NCI-H1694 treated with DMSO at 0.1 percent for 48 hours (cell line): ENCODE results near the gene ZNF654.
"Not testable (repeated sequence)": the region's sequence is repeated elsewhere in the genome, so short reads cannot be mapped to it uniquely, and the experiment has no call there.

Experiments used
- DNase-seq: peaks from one replicate; lab custom pipeline; 2025; lab: John Stamatoyannopoulos, UW

The ZNF654 gene

GRCh38 chr3:88061746-88062145, 2.7 kb downstream of the ZNF654 start:
- DNase-seq: no peak

- DNase-seq: no peak
These were observed 16.0 kb downstream of the ZNF654 start for GRCh38 chr3:88075072-88075471.

- DNase-seq: no peak
These were observed 16.4 kb downstream of the ZNF654 start for GRCh38 chr3:88075497-88075896.

GRCh38 chr3:88076712-88077111, 17.7 kb downstream of the ZNF654 start:
- DNase-seq: no peak

GRCh38 chr3:88078932-88079331, 19.9 kb downstream of the ZNF654 start:
- DNase-seq: no peak

GRCh38 chr3:88082854-88083253, 23.8 kb downstream of the ZNF654 start:
- no peak for DNase-seq

- no peak for DNase-seq
These were observed 25.0 kb downstream of the ZNF654 start for GRCh38 chr3:88084097-88084501.

- no peak for DNase-seq
These were observed 31.6 kb downstream of the ZNF654 start for GRCh38 chr3:88090681-88091080.

- no peak for DNase-seq
These were observed 33.2 kb downstream of the ZNF654 start for GRCh38 chr3:88092270-88092669.

- DNase-seq: no peak
These were observed 34.2 kb downstream of the ZNF654 start for GRCh38 chr3:88093266-88093665.

GRCh38 chr3:88101142-88101541, 42.1 kb downstream of the ZNF654 start:
- no peak for DNase-seq

- no peak for DNase-seq
These were observed 46.3 kb downstream of the ZNF654 start for GRCh38 chr3:88105325-88105724.

- DNase-seq: no peak
These were observed 53.2 kb downstream of the ZNF654 start for GRCh38 chr3:88112289-88112688.

- no peak for DNase-seq
These were observed 54.5 kb downstream of the ZNF654 start for GRCh38 chr3:88113311-88114162.

- DNase-seq: no peak
These were observed 56.0 kb downstream of the ZNF654 start for GRCh38 chr3:88114878-88115549.

- DNase-seq: no peak
These were observed 58.6 kb downstream of the ZNF654 start for GRCh38 chr3:88117683-88118082.

GRCh38 chr3:88118603-88119002, 59.5 kb downstream of the ZNF654 start:
- DNase-seq: not testable (repeated sequence)

GRCh38 chr3:88123526-88123925, 64.5 kb downstream of the ZNF654 start:
- DNase-seq: no peak

GRCh38 chr3:88131695-88132094, 72.6 kb downstream of the ZNF654 start:
- DNase-seq: no peak

- no peak for DNase-seq
These were observed 73.8 kb downstream of the ZNF654 start for GRCh38 chr3:88132894-88133293.

GRCh38 chr3:88133711-88134263, 74.7 kb downstream of the ZNF654 start:
- no peak for DNase-seq

- no peak for DNase-seq
These were observed 78.8 kb downstream of the ZNF654 start for GRCh38 chr3:88137836-88138235.

GRCh38 chr3:88141458-88142083, 82.5 kb downstream of the ZNF654 start:
- no peak for DNase-seq
